NCI-H345 treated with DMSO at 0.1 percent for 48 hours (cell line): ENCODE results near the gene CDHR3.
"Not testable (repeated sequence)": the region's sequence is repeated elsewhere in the genome, so short reads cannot be mapped to it uniquely, and the experiment has no call there.

Experiments used
- DNase-seq: peaks from one replicate; lab custom pipeline; 2025; ENCODE audit not compliant: unreplicated experiment; lab: John Stamatoyannopoulos, UW

The CDHR3 gene

GRCh38 chr7:105963038-105963667 is at the start of gene CDHR3:
Gene CDHR3 (plus strand): TSS chr7:105963264. CDS start chr7:105963319, 55 bp downstream.
- no peak for DNase-seq

- DNase-seq: no peak
These were observed 49.1 kb upstream of the CDHR3 start for GRCh38 chr7:105913947-105914346.

- no peak for DNase-seq
These were observed 46.5 kb upstream of the CDHR3 start for GRCh38 chr7:105916603-105917002.

GRCh38 chr7:105917659-105918058 is 45.4 kb upstream of the CDHR3 start:
- DNase-seq: no peak

GRCh38 chr7:105920766-105921165 is 42.3 kb upstream of the CDHR3 start:
- no peak for DNase-seq

- no peak for DNase-seq
These were observed 38.1 kb upstream of the CDHR3 start for GRCh38 chr7:105924945-105925344.

GRCh38 chr7:105926131-105926530 is 36.9 kb upstream of the CDHR3 start:
- DNase-seq: no peak

GRCh38 chr7:105931179-105931578 is 31.9 kb upstream of the CDHR3 start:
- DNase-seq: no peak

- no peak for DNase-seq
These were observed 30.1 kb upstream of the CDHR3 start for GRCh38 chr7:105932835-105933477.

GRCh38 chr7:105934572-105935185 is 28.4 kb upstream of the CDHR3 start:
- DNase-seq: no peak

GRCh38 chr7:105935250-105935649 is 27.8 kb upstream of the CDHR3 start:
- DNase-seq: peak; percentile 14

GRCh38 chr7:105937411-105937810 is 25.7 kb upstream of the CDHR3 start:
- no peak for DNase-seq

GRCh38 chr7:105940109-105940508 is 23.0 kb upstream of the CDHR3 start:
- peak; percentile 67 for DNase-seq

- DNase-seq: no peak
These were observed 21.5 kb upstream of the CDHR3 start for GRCh38 chr7:105941596-105941995.

GRCh38 chr7:105943486-105943885 is 19.6 kb upstream of the CDHR3 start:
- no peak for DNase-seq

GRCh38 chr7:105945848-105946247 is 17.2 kb upstream of the CDHR3 start:
- no peak for DNase-seq

GRCh38 chr7:105951597-105951996 is 11.5 kb upstream of the CDHR3 start:
- DNase-seq: no peak

- DNase-seq: no peak
These were observed 10.0 kb upstream of the CDHR3 start for GRCh38 chr7:105952917-105953595.

- DNase-seq: no peak
These were observed 8.4 kb upstream of the CDHR3 start for GRCh38 chr7:105954711-105955110.

- not testable (repeated sequence) for DNase-seq
These were observed 7.2 kb upstream of the CDHR3 start for GRCh38 chr7:105955651-105956466.

GRCh38 chr7:105958012-105958411 is 5.1 kb upstream of the CDHR3 start:
- DNase-seq: no peak
